Measurements from ENCODE around the gene TNFRSF21.

DNA sequence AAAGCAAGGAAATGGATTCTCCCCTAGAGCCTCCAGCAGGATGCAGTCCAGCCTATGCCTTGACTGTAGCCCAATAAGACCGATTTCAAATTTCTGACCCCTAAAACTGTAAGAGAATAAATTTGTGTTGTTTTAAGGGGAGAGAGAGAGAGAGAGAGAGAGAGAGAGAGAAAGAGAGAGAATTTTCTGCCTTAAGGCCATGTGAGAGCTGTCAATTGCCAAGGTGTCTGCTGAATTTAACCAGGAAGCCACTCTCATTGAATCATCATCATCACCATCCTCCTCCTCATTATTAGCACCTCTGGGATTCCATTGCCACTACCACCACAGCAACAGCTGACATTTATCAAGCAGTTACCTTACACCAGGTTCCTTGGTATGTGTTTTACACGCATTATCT is 27.8 kb upstream of the TNFRSF21 start:
- no peak for TF ChIP-seq POLR2A (IDR thresholded peaks at IDR 0.05)
- TF ChIP-seq CTCF (IDR thresholded peaks at IDR 0.05) = no peak

All from esophagus squamous epithelium (tissue), 4 donors.